Transverse colon (tissue), 4 donors: Measurements from ENCODE around the gene BRMS1. TPM values are rescaled to one million over a fixed set of nuclear protein-coding genes. Genes with fewer than 3 reads are reported as not detected.
"Not testable (repeated sequence)": the region's sequence is repeated elsewhere in the genome, so short reads cannot be mapped to it uniquely, and the experiment has no call there.

ENCODE experiments used
- DNase-seq: peaks from one replicate; pipeline ENCODE4 v3.0.0-alpha.2; 2019
- H3K27ac ChIP-seq, 4 donors: fragments of 200-600 bp; sonication (generic); 2 replicates each; pipeline ENCODE4 v1.5.1; 2016 to 2018; ENCODE audit warnings: inconsistent platforms in 4 of 4
- H3K27me3 ChIP-seq: fragments of 200-600 bp; sonication (generic); 2 replicates; pipeline ENCODE4 v1.5.1; 2017; ENCODE audit warnings: inconsistent platforms
- H3K36me3 ChIP-seq, 4 donors: fragments of 200-600 bp; sonication (generic); 2 replicates each; pipeline ENCODE4 v1.5.1; 2017 to 2019; ENCODE audit warnings: inconsistent platforms in 4 of 4
- H3K4me1 ChIP-seq, 4 donors: fragments of 200-600 bp; sonication (generic); 2 replicates each; pipeline ENCODE4 v1.5.1; 2017 to 2020; ENCODE audit warnings: inconsistent platforms in 4 of 4
- H3K4me3 ChIP-seq, 4 donors: fragments of 200-600 bp; sonication (generic); 1 replicate in 1 of 4; 2 replicates in 3 of 4; pipeline versions ENCODE4 v1.5.1 to v1.6.1; 2017 to 2019; ENCODE audit warnings: inconsistent platforms in 4 of 4
- H3K9me3 ChIP-seq, 2 donors: fragments of 200-600 bp; sonication (generic); 2 replicates each; pipeline ENCODE4 v1.5.1; 2017 to 2019; ENCODE audit warnings: inconsistent platforms in 2 of 2
- CTCF ChIP-seq, 5 experiments: fragments of 200-600 bp in 3 of 5; fragments of 450-650 bp in 2 of 5; sonication (generic) in 3 of 5; IDR thresholded peaks; 1 replicate in 2 of 5; 2 replicates in 3 of 5; pipeline ENCODE4 v1.5.1; 2016 to 2017; ENCODE audit warnings: antibody characterized with exemption in 5 of 5, inconsistent platforms in 3 of 5, mild to moderate bottlenecking in 2 of 5, moderate library complexity in 1 of 5
- EP300 ChIP-seq: sonication (generic); formaldehyde crosslinking; IDR thresholded peaks from one replicate; pipeline ENCODE4 v1.6.1; 2017; ENCODE audit warnings: antibody characterized with exemption, low read depth
- POLR2A ChIP-seq: fragments of 450-650 bp; IDR thresholded peaks from one replicate; pipeline ENCODE4 v1.6.1; 2016; ENCODE audit warnings: antibody characterized with exemption, mild to moderate bottlenecking, moderate library complexity
- POLR2AphosphoS5 ChIP-seq, 3 donors: sonication (generic); formaldehyde crosslinking; IDR thresholded peaks; one replicate each; pipeline ENCODE4 v1.6.1; 2016; ENCODE audit warnings: antibody characterized with exemption in 3 of 3
- WGBS, 2 donors: methylation state at CpG; one replicate each; pipeline ENCODE4 v1.1.5; 2018; ENCODE audit warnings: low coverage in 1 of 2; 5-methylcytosine and 5-hydroxymethylcytosine counted together
- in situ Hi-C, 4 donors: fragments of 200-750 bp; cut with MboI; loops; one replicate each; pipeline versions ENCODE4 v1.15.0 to v1.15.1; 2017; ENCODE audit warnings: low sequenced_read_pairs in 3 of 4, low pct_ligation_motif_present in 1 of 4, low pct_unique_long_range_greater_than_20kb in 1 of 4
- intact Hi-C: fragments of 100-400 bp; cut with DNase I; formaldehyde crosslinking; loops from one replicate; pipeline ENCODE4 v1.15.1; 2023; ENCODE audit warnings: low total_unique reads
- total RNA-seq, 4 donors: library from RNA; depleted of rRNA; stranded (reverse); fragments of >200 nt; gene quantifications; one replicate each; pipeline ENCODE4 v1.1.0, GENCODE V29; 2016

BRMS1 gene
- total RNA-seq, 4 donors from 2014 or later, result 34.0 to 178 (median 63.1) TPM

DNA sequence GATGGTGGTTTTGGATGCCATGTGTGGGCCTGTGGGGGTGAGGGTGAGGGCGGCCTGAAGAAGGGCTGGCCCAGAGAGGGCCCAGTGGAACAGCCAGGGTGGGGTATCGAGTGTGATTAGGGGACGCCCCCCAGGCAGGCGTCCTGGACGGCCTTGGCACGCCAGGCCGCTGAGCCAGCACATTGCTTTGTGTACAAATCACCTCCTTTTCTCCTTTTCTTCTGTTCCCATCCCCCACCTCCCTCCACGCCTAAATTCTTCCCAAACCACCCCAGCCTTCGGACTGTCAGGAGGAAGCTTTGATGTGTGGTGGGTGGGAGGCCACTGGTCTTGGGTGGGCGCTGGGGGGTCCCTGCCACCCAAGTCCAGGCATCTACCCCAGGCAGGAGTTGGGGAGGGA, 20.2 kb downstream of the BRMS1 start:
- Histone ChIP-seq H3K27ac (no peak overlapping the region), H3K27me3 (no peaks in the 10 kb centered on the region), H3K9me3 (no peaks in the 10 kb centered on the region), H3K36me3 (no peaks in the 10 kb centered on the region), H3K4me3 (no peak overlapping the region), H3K4me1 (peaks cover 16 to 26% (median 22%) of the 10 kb centered on the region in 4 donors)
- no peak for DNase-seq
- TF ChIP-seq EP300 (no peak), POLR2AphosphoS5 (IDR thresholded peaks at IDR 0.05) (no peak), CTCF (IDR thresholded peaks at IDR 0.05) (no peak), POLR2A (no peak)
- intact Hi-C loops, result no loop called here
- 78% methylated on average over 10 of the region's 10 CpGs; no CpG with 5 or more reads in 1 of the 2 donors for WGBS, 2 donors
- in situ Hi-C loops, result no loop called here

- 55 to 100% methylated on average over 1 of the region's 1 CpG for WGBS, 2 donors
- Histone ChIP-seq H3K9me3 (no peaks in the 10 kb centered on the region), H3K36me3 (no peaks in the 10 kb centered on the region), H3K27me3 (no peaks in the 10 kb centered on the region), H3K27ac (no peak overlapping the region), H3K4me1 (peaks cover 14 to 25% (median 23%) of the 10 kb centered on the region in 4 donors), H3K4me3 (no peak overlapping the region)
- TF ChIP-seq POLR2AphosphoS5 (IDR thresholded peaks at IDR 0.05), result no peak
- no peak for TF ChIP-seq POLR2A
- TF ChIP-seq CTCF (IDR thresholded peaks at IDR 0.05), result no peak
- TF ChIP-seq EP300, result no peak
- DNase-seq, result no peak
- intact Hi-C loops (no loop called here), in situ Hi-C loops (no loop called here)
Measured at GRCh38 chr11:66323684-66324083, 21.2 kb downstream of the BRMS1 start.

DNA sequence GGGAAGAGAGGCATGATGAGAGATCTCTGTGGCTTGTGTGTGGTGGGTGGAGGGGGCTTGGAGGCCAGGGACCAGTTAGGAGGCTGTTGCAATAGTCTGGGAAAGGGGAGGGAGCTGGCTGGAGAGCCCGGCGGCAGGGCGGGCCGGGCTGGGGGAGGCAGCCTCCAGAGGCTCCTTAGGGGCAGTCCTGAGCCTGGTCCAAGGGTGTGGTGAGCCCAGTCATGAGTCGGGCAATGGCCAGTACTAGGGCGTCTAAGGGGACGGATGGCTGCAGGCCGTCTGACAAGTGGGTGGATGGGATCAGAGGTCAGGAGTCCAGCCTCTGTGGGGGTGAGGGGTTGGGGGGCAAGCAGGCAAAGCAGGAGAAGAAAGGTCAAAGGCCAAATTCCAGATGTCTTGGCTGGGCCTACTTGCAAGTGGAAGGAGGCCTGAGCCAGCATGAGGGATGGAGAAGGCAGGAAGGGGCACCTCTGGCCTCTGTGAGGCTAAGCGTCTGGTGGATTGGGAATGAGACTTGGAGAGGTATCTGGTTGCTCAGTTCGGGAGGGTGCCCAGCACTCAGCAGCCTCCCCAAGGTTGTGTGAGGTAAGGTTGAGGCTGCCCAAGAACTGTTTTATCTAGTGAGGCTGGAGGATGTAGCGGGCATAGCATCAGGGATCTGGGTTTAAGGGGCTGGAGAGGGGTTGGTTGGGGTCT, 22.0 kb downstream of the BRMS1 start:
- WGBS, 2 donors, result 87 to 90% methylated on average over 2 to 11 of the region's 11 CpGs
- H3K9me3 ChIP-seq, result no peaks in the 10 kb centered on the region
- intact Hi-C loops, result no loop called here
- in situ Hi-C loops, result no loop called here
- no peak overlapping the region for H3K4me3 ChIP-seq
- H3K27ac ChIP-seq, result no peak overlapping the region
- peaks cover 13 to 25% (median 23%) of the 10 kb centered on the region in 4 donors for H3K4me1 ChIP-seq
- DNase-seq, result no peak
- H3K36me3 ChIP-seq, result no peaks in the 10 kb centered on the region
- TF ChIP-seq EP300 (no peak), CTCF (IDR thresholded peaks at IDR 0.05) (no peak), POLR2A (no peak), POLR2AphosphoS5 (IDR thresholded peaks at IDR 0.05) (no peak)
- no peaks in the 10 kb centered on the region for H3K27me3 ChIP-seq

DNA sequence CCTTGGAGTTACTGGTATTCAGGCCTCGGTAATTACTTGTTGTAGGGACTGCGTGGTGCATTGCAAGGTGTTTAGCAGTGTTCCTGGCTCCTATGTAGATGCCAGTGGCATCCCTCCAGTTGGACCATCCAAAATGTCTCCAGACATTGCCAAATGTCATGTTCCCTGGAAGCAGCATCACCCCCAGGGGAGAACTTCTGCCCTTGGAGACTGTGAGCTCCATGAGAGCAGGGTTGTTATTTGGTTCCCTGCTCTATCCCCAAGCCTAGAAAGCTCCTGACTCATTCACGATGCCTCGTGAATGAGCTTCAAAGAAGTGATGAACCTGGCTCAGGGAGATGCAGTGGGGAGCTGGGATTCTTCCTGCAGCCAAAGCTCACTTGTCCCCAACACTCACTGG, 23.3 kb downstream of the BRMS1 start:
- H3K27ac ChIP-seq, result no peak overlapping the region
- 87% methylated on average over 4 of the region's 4 CpGs; no CpG with 5 or more reads in 1 of the 2 donors for WGBS, 2 donors
- no peaks in the 10 kb centered on the region for H3K36me3 ChIP-seq
- DNase-seq, result no peak
- TF ChIP-seq EP300, result no peak
- no peak for TF ChIP-seq POLR2AphosphoS5 (IDR thresholded peaks at IDR 0.05)
- no peak for TF ChIP-seq CTCF (IDR thresholded peaks at IDR 0.05)
- no peak for TF ChIP-seq POLR2A
- in situ Hi-C loops, result no loop called here
- no peak overlapping the region for H3K4me3 ChIP-seq
- H3K27me3 ChIP-seq, result no peaks in the 10 kb centered on the region
- peaks cover 14 to 29% (median 23%) of the 10 kb centered on the region in 4 donors for H3K4me1 ChIP-seq
- intact Hi-C loops, result no loop called here
- no peaks in the 10 kb centered on the region for H3K9me3 ChIP-seq

DNA sequence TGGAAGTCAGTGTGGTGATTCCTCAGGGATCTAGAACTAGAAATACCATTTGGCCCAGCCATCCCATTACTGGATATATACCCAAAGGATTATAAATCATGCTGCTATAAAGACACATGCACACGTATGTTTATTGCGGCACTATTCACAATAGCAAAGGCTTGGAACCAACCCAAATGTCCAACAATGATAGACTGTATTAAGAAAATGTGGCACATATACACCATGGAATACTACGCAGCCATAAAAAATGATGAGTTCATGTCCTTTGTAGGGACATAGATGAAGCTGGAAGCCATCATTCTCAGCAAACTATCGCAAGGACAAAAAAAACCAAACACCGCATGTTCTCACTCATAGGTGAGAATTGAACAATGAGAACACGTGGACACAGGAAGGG, 24.2 kb downstream of the BRMS1 start:
- H3K4me1 ChIP-seq, result peaks cover 8 to 30% (median 20%) of the 10 kb centered on the region in 4 donors
- H3K9me3 ChIP-seq, H3K36me3 ChIP-seq, DNase-seq, H3K4me3 ChIP-seq, intact Hi-C loops, H3K27me3 ChIP-seq, H3K27ac ChIP-seq, in situ Hi-C loops: not testable (repeated sequence)
- 87 to 90% methylated on average over 4 to 6 of the region's 6 CpGs for WGBS, 2 donors

GRCh38 chr11:66320289-66320688, 24.6 kb downstream of the BRMS1 start:
- H3K4me1 ChIP-seq, result peaks cover 8 to 30% (median 20%) of the 10 kb centered on the region in 4 donors
- WGBS, 2 donors, result 80 to 89% methylated on average over 1 to 2 of the region's 2 CpGs
- H3K4me3 ChIP-seq, intact Hi-C loops, H3K9me3 ChIP-seq, H3K27me3 ChIP-seq, in situ Hi-C loops, DNase-seq, H3K27ac ChIP-seq, H3K36me3 ChIP-seq: not testable (repeated sequence)
